Choroid plexus epithelial cell (primary cell): ENCODE data around the gene RSPH1.

ENCODE experiments used
- DNase-seq: peaks from one replicate; pipeline ENCODE4 v3.0.0-alpha.2; 2010; ENCODE audit warnings: low read depth
- H3K4me3 ChIP-seq: 2 replicates; pipeline ENCODE4 v1.5.1; 2011; ENCODE audit warnings: low read depth, mild to moderate bottlenecking, control low read depth, low read length, moderate library complexity
- CTCF ChIP-seq: conservative IDR thresholded peaks from 2 replicates; pipeline ENCODE4 v1.5.1; 2011; ENCODE audit warnings: low read depth, mild to moderate bottlenecking, control low read depth, inconsistent platforms, low read length, moderate library complexity

RSPH1 gene

GRCh38 chr21:42496839-42497202 lies 797 bp upstream of the RSPH1 start:
- DNase-seq = peak; percentile 13
- H3K4me3 ChIP-seq = peak overlapping the region; percentile 69
- no peak for TF ChIP-seq CTCF

- no peak for TF ChIP-seq CTCF
- peak overlapping the region; percentile 69 for H3K4me3 ChIP-seq
- peak; percentile 22 for DNase-seq
These were observed 282 bp downstream of the RSPH1 start for GRCh38 chr21:42495765-42496119.

- H3K4me3 ChIP-seq = no peak overlapping the region
- no peak for TF ChIP-seq CTCF
- DNase-seq = no peak
These were observed 997 bp downstream of the RSPH1 start for GRCh38 chr21:42495027-42495426.

GRCh38 chr21:42493109-42494060 lies 2.6 kb downstream of the RSPH1 start:
- no peak for TF ChIP-seq CTCF
- DNase-seq = no peak
- H3K4me3 ChIP-seq = no peak overlapping the region

- no peak for TF ChIP-seq CTCF
- no peak for DNase-seq
- no peak overlapping the region for H3K4me3 ChIP-seq
These were observed 3.8 kb downstream of the RSPH1 start for GRCh38 chr21:42492201-42492600.

GRCh38 chr21:42491328-42491727 lies 4.7 kb downstream of the RSPH1 start:
- no peak for TF ChIP-seq CTCF
- H3K4me3 ChIP-seq = no peak overlapping the region
- no peak for DNase-seq

GRCh38 chr21:42490720-42491119 lies 5.3 kb downstream of the RSPH1 start:
- H3K4me3 ChIP-seq = no peak overlapping the region
- no peak for TF ChIP-seq CTCF
- no peak for DNase-seq
